HepG2 (cell line): ENCODE results near the gene NHSL1. TPM values are rescaled to one million over a fixed set of nuclear protein-coding genes. Genes with fewer than 3 reads are reported as not detected.

Experiments
- ARID4A ChIP-seq: sonication (generic); formaldehyde crosslinking; IDR thresholded peaks from 2 replicates; pipeline ENCODE4 v1.5.0; 2020; ENCODE audit warnings: mild to moderate bottlenecking, missing genetic modification reagents, borderline replicate concordance
- CREB3 ChIP-seq: sonication (generic); formaldehyde crosslinking; IDR thresholded peaks from 2 replicates; pipeline ENCODE4 v1.5.0; 2020; ENCODE audit warnings: missing genetic modification reagents
- CTCF ChIP-seq: sonication (generic); formaldehyde crosslinking; IDR thresholded peaks from 2 replicates; pipeline ENCODE4 v1.5.0; 2020; ENCODE audit warnings: mild to moderate bottlenecking, missing genetic modification reagents, moderate library complexity
- DDIT3 ChIP-seq: sonication (generic); formaldehyde crosslinking; IDR thresholded peaks from 2 replicates; pipeline ENCODE4 v1.4.0; 2020; ENCODE audit warnings: mild to moderate bottlenecking, missing genetic modification reagents
- RBM39 ChIP-seq: fragments of 200-400 bp; formaldehyde crosslinking; IDR thresholded peaks from one replicate; pipeline ENCODE4 v1.6.1; 2018; ENCODE audit warnings: antibody characterized with exemption, mild to moderate bottlenecking, low read depth, low read length; ENCODE audit not compliant: poor library complexity, severe bottlenecking
- SNRNP70 ChIP-seq: fragments of 200-400 bp; formaldehyde crosslinking; IDR thresholded peaks from 2 replicates; pipeline ENCODE4 v1.6.1; 2017; ENCODE audit warnings: mild to moderate bottlenecking, low read depth, low read length, moderate library complexity
- ZBTB10 ChIP-seq: sonication (generic); formaldehyde crosslinking; IDR thresholded peaks from 2 replicates; pipeline ENCODE4 v1.4.0; 2020; ENCODE audit warnings: missing genetic modification reagents, borderline replicate concordance
- ZFP41 ChIP-seq: sonication (generic); formaldehyde crosslinking; IDR thresholded peaks from 2 replicates; pipeline ENCODE4 v1.4.0; 2020; ENCODE audit warnings: mild to moderate bottlenecking, missing genetic modification reagents, borderline replicate concordance
- ZFYVE20 ChIP-seq: sonication (generic); formaldehyde crosslinking; IDR thresholded peaks from 2 replicates; pipeline ENCODE4 v1.8.0; 2023; ENCODE audit warnings: low read depth, mild to moderate bottlenecking, moderate library complexity, missing genetic modification reagents, borderline replicate concordance
- ZNF451 ChIP-seq: sonication (generic); formaldehyde crosslinking; IDR thresholded peaks from 2 replicates; pipeline ENCODE4 v1.5.0; 2020; ENCODE audit warnings: mild to moderate bottlenecking, missing genetic modification reagents
- ZNF720 ChIP-seq: sonication (generic); formaldehyde crosslinking; IDR thresholded peaks from 2 replicates; pipeline ENCODE4 v1.4.0; 2020; ENCODE audit warnings: missing genetic modification reagents
- ZNF724P ChIP-seq: sonication (generic); formaldehyde crosslinking; IDR thresholded peaks from 2 replicates; pipeline ENCODE4 v1.8.0; 2022; ENCODE audit warnings: missing genetic modification reagents, borderline replicate concordance
- ZNF841 ChIP-seq: sonication (generic); formaldehyde crosslinking; IDR thresholded peaks from 2 replicates; pipeline ENCODE4 v1.8.1; 2023; ENCODE audit warnings: missing genetic modification reagents, borderline replicate concordance
- polyA plus RNA-seq, 8 experiments: library from polyadenylated mRNA; depleted of rRNA in 3 of 8; stranded (reverse) in 7 of 8; unstranded in 1 of 8; fragments of >200 nt; fragmentation: Illumina TruSeq in 4 of 8; extraction: Trizol in 4 of 8; gene quantifications; 2 replicates each; pipeline versions ENCODE4 v1.2.1 to v1.2.3, GENCODE V29; 2011 to 2016; ENCODE audit warnings: low read depth in 4 of 8, missing spikeins in 1 of 8, mixed read lengths in 1 of 8; ENCODE audit not compliant: insufficient read depth in 1 of 8
- total RNA-seq, 5 experiments: library from RNA; depleted of rRNA; stranded (reverse); fragments of >200 nt; fragmentation: Illumina TruSeq; extraction: Trizol; gene quantifications; 2 replicates each; pipeline ENCODE4 v1.2.3, GENCODE V29; 2016; ENCODE audit warnings: low read depth in 1 of 5
- TF ChIP-seq, protein P1 (sequence below): sonication (generic); formaldehyde crosslinking; IDR thresholded peaks from 2 replicates; pipeline ENCODE4 v1.4.0; 2020; ENCODE audit warnings: missing genetic modification reagents

NHSL1 gene
- total and polyA plus RNA-seq, 2 of the 13 experiments (the other 11 are each of a cell fraction or from before 2014, with no cell fraction given) = 24.9 to 53.6 TPM

DNA sequence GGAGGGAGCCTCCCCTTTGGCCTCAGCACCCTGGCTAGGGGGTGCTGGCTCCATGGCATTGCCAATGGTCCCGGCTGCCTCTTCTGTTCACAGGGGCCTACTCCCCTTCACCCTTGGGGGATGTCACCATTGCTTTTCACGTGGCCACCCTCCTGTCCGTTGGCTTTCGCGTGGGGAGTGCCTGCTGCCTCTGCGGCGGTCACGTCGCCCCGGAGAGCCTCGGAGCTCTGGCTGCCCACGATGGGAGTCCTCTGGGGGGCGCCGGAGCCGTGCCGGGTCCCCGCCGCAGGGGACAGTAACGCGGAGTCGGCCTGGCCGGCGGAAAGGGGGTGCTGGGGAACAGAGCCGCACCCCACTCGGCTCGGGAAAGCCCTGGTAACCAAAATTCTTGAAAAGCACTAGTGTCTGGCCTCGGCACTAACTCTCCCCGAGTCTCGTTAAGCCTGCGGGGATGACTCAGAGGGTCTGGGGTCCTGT, 95.9 kb downstream of the NHSL1 start (continued):
- TF ChIP-seq CTCF (CRISPR knock-in tag) = peak; percentile 90
- TF ChIP-seq ZBTB10 (CRISPR knock-in tag) = peak; percentile 90; the same call in 1 of the 2 replicates
- TF ChIP-seq ZFP41 (CRISPR knock-in tag) = no peak
- no peak for TF ChIP-seq ARID4A (CRISPR knock-in tag)
- TF ChIP-seq, protein P1, sequence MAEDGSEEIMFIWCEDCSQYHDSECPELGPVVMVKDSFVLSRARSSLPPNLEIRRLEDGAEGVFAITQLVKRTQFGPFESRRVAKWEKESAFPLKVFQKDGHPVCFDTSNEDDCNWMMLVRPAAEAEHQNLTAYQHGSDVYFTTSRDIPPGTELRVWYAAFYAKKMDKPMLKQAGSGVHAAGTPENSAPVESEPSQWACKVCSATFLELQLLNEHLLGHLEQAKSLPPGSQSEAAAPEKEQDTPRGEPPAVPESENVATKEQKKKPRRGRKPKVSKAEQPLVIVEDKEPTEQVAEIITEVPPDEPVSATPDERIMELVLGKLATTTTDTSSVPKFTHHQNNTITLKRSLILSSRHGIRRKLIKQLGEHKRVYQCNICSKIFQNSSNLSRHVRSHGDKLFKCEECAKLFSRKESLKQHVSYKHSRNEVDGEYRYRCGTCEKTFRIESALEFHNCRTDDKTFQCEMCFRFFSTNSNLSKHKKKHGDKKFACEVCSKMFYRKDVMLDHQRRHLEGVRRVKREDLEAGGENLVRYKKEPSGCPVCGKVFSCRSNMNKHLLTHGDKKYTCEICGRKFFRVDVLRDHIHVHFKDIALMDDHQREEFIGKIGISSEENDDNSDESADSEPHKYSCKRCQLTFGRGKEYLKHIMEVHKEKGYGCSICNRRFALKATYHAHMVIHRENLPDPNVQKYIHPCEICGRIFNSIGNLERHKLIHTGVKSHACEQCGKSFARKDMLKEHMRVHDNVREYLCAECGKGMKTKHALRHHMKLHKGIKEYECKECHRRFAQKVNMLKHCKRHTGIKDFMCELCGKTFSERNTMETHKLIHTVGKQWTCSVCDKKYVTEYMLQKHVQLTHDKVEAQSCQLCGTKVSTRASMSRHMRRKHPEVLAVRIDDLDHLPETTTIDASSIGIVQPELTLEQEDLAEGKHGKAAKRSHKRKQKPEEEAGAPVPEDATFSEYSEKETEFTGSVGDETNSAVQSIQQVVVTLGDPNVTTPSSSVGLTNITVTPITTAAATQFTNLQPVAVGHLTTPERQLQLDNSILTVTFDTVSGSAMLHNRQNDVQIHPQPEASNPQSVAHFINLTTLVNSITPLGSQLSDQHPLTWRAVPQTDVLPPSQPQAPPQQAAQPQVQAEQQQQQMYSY (CRISPR knock-in tag) = no peak
- 0 out of 2 replicates have a peak, but pooled peaks have one; percentile 49 for TF ChIP-seq ZNF724P (CRISPR knock-in tag)
- TF ChIP-seq ZFYVE20 (CRISPR knock-in tag) = no peak; the same call in 1 of the 2 replicates
- no peak for TF ChIP-seq ZNF841 (CRISPR knock-in tag)
- TF ChIP-seq ZNF451 (CRISPR knock-in tag) = no peak; the same call in 1 of the 2 replicates
- TF ChIP-seq ZNF720 (CRISPR knock-in tag) = no peak
- no peak for TF ChIP-seq DDIT3 (CRISPR knock-in tag)
- peak; percentile 5; the same call in 1 of the 2 replicates for TF ChIP-seq CREB3 (CRISPR knock-in tag)
- TF ChIP-seq RBM39 = no peak
- TF ChIP-seq SNRNP70 = no peak
